HG02623 (cell line): ENCODE results near the gene CHMP4B.
"Not testable (repeated sequence)": the region's sequence is repeated elsewhere in the genome, so short reads cannot be mapped to it uniquely, and the experiment has no call there.

ENCODE experiments used
- ATAC-seq: cut with Tn5 transposase; IDR thresholded peaks from one replicate; pipeline ENCODE4 v1.9.1; 2021; ENCODE audit warnings: moderate library complexity; ENCODE audit not compliant: unreplicated experiment

Gene CHMP4B

DNA sequence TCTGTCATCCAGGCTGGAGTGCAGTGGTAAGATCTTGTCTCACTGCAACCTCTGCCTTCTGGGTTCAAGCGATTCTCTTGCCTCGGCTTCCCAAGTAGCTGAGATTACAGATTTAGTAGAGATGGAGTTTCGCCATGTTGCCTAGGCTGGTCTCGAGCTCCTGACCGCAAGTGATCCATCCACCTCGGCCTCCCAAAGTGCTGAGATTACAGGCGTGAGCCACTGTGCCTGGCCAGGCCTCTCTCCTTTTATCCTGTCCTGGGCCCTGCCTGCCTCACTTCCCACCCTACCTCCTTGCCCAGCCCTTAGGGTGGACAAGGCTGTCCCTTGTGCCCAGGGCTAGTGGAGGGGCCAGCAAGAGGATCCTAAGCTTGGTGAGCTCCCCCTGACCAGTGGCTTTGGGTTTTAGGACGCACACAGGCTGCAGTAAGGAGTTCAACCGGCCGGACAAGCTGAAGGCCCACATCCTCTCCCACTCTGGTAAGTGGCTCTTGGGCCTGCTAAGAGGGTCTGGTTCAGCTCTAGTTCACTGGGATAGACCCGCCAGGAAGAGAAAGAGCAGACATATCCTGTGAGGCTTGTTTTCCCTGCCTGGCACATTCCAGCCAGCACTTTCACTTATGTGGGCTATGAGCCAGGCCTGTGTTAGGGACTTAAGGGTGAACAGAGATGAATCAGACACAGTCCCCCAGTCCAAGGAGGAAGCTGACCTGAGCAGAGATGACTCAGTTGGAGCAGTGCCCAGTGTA, 21.9 kb upstream of the CHMP4B start:
- ATAC-seq = no peak

DNA sequence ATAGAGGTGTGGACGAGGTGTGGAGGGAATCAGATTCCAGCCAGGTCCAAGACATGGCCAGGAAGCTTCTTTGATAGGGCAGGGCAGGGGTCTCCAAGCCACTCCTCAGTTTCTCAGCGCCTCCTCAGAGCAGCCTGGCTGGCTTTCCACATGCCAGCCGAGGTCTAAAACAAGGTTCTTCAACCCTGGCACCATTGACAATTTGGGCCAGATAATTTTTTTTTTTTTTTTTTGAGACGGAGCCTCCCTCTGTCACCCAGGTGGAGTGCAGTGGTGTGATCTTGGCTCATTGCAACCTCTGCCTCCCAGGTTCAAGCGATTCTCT, 21.3 kb upstream of the CHMP4B start:
- ATAC-seq = no peak

DNA sequence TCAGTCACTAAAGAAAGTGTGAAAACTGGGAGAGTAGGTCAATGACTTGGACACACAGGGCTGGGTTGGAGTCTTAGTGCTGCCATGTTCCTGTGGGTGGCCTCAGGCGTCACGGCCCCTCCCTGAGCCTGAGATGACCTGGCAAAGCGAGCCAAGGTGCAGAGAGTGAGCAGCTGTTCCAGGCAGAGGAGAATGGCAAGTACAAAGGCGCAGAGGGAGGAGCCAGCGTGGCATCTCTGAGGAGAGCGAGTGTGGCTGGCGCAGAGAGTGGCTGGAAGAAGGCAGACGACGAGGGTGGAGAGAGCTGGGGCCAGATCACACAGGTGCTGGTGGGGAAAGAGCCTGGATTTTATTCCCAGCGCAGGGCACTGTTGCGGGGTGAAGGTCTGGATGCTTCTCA, 20.6 kb upstream of the CHMP4B start:
- no peak for ATAC-seq

DNA sequence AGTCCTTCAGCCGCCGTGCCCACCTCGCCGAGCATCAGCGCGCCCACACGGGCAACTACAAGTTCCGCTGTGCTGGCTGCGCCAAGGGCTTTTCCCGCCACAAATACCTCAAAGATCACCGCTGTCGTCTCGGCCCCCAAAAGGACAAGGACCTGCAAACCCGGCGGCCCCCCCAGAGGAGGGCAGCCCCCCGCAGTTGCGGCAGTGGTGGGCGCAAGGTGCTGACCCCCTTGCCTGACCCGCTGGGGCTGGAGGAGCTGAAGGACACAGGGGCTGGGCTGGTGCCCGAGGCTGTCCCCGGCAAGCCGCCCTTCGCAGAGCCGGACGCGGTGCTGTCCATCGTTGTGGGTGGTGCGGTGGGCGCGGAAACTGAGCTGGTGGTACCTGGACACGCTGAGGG, 20.1 kb upstream of the CHMP4B start:
- ATAC-seq = no peak

DNA sequence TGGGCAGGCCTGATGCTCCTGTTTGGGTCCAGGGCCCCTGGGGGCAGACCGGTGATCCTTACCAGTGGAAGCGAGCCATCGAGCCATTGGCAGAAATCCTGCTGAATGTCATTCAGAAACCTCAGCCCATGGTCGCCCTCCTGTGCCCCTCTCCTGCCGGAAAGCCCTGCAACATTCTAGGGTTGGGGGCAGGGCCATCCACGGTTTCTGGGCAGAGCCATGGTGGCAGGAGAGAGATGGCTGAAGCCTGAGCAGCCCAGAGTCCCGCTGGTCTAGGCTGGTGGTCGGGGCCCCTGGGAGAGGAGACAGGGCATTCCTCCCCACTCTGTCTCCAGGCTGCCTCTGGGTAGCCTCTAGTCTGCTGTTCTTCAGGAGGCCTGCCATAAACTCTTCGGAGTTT, 19.6 kb upstream of the CHMP4B start:
- ATAC-seq = no peak

DNA sequence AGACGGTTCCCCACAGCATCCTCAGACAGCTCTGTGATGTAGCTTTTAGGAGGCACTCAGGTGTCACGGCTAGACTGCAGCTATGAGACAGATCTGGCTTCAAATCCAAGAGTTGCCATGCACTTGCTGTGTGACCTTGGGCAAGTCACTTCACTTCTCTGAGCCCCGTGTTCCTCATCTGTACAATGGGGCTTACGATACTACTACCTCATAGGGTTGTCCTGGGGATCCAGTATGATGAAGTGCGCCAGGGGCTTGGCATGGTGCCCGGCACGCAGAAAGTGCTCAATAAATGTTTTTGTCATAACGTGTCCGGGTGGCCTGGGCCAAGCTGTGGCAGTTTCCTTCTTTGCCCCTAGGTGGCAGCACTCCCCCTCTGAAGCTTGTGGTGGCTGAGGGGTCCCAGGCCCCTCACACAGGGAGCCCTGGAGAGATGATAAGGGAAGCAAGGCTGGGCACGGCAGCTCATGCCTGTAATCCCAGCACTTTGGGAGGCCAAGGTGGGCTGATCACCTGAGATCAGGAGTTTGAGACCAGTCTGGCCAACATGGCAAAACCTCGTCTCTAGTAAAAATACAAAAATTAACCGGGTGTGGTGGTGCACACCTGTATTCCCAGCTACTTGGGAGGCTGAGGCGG, 19.1 kb upstream of the CHMP4B start:
- ATAC-seq = no peak

DNA sequence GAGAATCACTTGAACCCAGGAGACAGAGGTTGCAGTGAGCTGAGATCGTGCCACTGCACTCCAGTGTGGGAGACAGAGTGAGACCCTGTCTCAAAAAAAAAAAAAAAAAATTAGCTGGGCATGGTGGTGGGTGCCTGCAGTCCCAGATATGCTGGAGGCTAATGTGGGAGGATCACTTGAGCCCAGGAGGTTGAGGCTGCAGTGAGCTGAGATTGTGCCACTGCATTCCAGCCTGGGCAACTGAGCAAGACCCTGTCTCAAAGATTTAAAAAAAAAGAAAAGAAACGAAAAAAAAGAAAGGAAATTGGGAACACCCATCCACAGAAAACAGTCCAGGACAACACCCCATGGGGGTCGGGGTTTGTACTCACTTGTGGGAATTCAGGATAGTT, 18.6 kb upstream of the CHMP4B start:
- ATAC-seq = not testable (repeated sequence)

DNA sequence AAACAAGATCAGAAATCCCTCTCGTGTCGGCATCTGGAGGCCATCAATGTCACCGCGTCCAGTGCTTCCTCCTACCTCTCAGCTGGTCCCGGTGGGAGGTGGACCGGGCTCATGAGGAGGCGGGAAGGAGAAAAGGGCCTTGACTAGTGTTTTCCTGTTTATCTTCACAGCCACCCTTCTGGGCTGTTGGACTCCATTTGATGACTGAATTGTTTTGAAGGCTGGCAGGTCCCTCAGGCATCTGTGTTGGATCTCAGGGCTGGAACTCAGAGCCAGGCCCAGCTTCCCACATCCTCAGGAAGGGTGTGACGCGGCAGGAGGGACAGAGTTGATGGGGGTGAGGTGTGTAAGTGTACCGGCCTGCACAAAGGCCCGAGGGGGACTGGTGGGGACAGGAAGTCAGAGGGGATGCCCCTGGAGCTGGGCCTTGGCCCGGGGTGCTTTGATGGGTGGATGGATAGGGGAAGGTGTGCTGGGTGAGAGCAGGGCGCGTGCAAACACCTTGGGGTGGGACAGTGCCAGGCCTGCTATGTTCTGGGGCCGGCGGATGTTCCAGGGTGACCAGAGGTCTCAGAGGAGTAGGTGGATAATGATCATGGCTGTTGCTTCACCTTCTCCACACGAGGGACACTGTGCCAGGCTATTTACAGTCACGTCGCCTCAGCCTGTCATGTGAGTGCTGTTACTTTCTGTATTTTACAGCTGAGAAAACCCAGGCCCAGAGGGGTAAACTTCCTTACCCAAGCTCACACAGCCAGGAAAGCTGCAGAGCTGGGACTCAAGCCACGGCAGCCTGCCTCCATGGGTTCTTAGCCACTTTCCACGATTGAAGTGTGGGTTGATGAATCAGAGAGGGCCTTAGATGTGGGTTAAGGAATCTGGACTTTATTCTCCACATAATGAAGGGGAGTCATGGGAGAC, 17.9 kb upstream of the CHMP4B start:
- no peak for ATAC-seq

DNA sequence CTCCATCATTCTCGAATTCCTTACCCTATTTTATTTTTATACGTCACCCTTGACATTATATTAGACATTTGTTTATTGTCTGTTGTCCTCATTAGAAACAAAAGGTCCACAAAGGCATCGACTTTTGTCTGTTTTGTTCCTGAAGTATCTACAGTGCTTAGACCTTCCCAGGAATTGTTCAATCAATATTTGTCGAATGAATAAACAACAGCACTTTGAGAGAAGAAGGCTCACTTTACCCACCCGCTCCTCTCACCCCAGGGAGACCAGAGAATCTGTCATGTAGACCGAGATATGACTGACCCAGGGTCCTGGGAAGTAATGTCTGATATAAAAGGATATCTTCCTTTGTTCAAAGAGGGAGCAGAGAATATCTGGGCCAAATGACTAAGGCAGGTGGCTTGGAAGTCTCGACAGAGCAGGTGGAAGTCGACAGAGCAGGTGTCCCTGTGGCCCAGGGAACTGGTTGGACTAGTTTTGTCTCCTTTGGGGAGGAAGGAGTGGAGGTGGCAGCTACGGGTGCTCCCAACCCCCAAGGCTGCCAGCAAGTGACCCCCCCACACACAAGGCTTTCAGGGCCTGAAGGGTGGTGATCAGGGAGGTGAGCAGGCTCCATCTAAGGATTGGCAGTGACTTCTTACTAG, 14.8 kb upstream of the CHMP4B start:
- ATAC-seq = no peak

DNA sequence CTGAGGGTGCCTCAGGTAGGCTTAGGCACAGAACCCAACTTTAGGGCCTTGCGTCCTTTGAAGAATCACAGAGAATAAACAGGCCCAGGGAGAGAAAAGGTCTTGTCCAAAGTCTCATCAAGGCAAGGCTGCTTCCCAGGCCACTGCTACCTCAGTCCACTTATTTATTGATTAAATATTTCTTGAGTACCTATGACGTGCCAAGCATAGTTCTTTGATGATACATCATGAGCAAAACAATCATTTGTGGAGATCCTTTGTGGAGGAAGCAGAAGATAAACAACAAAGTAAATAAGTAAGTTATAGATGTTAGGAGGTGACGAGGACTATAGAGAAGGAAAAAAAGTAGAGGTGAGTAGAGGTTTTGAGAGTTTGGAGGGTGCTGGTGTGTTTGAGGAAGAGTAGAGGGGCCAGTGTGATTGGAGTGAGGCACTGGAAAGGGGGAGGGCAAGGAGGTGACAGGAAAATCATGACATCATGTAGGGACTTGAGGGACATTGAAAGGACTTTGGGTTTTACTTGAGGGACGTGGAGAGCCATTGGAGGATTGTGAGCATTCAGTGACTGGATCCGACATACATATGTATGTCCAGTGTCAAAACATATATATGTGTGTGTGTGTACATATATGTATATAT, 14.1 kb upstream of the CHMP4B start:
- ATAC-seq = no peak

DNA sequence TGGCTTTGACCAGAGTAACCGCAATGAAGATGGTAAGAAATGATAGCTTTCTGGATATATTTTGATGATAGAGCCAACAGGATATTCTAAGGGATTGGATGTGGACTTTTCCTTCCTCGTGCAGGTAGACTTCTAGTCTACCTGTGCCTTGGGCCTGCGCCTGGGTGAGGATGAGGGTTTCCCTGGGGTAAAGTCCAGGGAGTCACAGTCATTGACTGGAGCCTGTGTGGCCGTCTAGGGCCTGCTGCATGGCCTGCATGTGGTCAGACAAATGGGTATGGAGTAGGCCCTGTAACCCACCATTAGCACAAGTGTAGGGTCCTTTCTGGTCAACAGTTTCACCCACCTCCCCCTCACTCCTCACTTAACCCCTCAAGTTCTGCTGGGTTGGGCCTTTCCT, 12.7 kb upstream of the CHMP4B start:
- ATAC-seq = no peak

DNA sequence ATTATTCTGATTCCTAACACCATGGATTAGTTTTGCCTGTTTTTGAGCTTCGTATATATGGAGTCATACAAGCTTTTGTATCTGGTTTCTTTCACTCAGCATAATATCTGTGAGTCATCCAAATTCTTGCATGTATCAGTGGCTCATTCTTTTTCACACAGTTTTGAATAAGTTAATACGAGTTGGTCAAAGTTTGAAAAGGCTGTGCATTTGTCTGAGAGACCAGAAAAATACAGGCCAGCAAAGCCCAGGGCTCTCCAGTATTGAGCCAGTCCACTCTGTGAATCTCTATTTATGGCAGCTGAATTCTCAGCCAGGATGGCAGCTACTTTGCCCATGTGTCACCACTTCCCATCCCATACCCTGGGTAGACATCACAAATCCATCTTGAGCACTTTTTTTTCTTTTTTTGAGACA, 7.2 kb upstream of the CHMP4B start:
- no peak for ATAC-seq

DNA sequence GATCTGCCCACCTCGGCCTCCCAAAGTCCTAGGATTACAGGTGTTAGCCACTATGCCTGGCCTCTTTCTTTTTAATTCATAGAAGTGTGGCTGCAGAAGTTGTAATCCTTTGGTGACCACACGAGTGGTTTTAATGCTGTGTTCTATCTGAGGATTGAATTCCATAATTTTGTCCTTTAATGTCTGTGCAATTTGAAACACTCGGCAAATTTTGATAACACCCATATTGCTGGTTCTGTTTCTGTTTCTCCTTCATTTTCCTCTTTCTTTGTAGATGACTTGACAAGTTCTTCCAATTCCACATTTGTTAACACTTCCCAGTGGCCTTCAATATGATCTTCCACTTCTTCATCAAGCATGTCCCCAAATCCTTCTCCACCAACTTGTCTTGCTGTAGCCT, 2.8 kb upstream of the CHMP4B start:
- no peak for ATAC-seq

DNA sequence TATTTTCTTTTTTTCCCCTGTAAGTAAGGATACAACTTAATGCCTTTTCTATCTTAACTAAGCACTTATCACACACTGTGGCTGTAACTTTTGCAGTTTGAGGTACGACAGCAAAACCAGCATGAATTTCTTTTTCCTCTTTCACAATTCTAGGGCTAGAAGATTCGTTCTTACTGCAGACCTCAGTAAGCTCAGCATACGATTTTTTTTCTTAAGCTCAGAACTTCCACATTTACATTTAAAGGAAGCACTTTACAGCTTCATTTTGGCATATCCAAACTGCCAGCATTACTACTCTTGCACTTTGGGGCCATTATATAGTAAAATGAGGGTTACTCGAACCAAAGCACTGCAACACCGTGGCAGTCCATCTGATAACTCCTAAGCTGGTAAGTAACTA, 889 bp upstream of the CHMP4B start:
- no peak for ATAC-seq

DNA sequence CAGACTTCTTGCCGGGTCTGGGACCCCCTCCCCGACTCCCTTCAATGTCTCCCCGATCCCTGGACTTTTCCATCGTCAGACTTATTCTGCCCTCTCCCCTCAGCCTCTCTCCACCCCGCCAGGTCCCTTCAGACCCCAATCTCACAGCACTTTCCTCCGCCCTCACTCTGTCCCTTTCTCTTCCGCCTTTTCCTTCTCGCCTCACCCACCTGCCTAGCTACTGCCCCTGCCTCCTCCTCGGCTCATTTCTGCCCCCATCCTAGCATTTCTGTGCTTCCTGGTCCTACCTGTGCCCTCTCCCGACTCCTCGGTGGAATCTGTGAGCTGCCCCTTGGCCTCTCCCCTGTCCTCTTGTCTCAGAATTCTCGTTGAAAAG, 616 bp downstream of the CHMP4B start:
- no peak for ATAC-seq

DNA sequence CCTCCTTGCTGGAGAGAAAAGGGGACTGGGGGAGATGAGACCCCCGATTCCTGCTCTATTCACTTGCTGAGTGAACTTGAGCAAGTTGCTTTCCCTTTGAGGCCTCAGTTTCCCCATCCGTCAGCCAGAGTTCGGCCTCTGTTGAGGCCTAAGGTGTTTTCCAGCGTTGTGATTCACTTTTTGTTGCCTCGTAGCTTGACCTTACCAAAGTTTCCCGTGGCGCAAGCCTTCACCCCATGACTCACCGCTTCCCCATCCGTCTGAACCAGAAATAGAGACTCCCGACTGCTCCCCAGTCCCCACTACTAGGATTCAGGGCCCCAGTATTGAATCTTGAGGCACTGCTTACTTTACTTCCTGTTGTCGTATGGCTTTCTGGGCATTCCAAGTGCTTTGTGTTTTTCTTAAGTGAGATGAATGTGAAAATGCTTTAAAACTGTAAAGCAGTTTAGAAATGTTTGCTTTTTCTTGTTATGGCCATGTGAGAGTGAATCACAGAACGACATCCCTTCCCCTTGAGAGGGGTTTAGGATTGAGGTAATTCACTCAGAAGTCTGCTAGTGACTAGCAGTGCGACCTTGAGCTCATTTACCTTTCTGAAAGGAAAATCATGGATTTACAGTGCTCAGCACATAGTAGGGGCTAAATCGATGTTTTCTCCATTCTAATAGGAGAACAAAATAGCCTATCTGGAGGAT, 1.2 kb downstream of the CHMP4B start:
- no peak for ATAC-seq

DNA sequence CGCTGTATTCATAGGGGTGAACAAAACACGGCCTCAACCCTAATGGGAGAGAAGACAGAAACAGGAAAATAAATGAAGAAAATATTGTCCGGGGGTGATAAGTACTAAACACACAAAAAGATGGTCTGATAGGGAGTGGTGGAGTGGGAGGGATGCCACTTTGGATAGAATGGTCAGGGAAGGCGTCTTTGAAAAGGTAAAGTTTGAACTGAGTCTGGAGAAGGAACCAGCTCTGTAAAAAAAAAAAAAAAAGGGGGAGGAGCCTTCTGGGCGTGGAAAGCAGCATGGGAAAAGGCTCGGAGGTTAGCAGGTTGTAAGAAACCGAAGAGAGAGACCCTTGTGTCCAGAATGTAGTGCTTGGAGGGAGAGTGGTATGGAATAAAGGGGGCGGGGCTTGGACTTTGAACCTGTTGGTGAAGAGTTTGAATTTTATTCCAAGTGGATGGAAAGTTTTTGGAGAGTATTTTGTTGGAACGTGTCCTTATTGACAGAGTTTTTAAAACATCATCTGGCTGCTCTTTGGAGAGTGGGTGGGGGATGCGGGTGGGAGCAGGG, 1.8 kb downstream of the CHMP4B start:
- ATAC-seq = no peak

DNA sequence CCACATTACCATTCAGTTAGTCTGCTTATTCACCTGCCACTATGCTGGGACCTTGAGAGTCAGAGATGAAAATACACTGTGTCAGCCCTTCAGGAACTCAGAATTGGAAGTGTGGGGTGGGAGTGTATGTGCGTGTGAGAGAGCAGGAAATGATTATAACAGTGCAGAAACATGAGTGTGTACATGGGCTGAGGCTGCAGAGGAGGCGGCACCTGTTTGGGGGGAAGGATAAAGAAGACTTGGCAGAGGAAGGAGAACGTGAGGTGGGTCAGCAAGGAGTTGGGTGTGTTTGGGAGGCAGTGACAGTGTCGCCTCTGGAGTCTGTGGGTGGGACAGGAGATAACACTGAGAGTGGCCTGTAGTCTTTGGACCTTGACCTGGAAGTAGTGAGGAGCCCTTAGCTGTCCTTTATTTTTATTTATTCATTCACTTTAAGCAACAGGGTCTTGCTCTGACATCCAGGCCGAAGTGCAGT, 3.1 kb downstream of the CHMP4B start:
- ATAC-seq = no peak

DNA sequence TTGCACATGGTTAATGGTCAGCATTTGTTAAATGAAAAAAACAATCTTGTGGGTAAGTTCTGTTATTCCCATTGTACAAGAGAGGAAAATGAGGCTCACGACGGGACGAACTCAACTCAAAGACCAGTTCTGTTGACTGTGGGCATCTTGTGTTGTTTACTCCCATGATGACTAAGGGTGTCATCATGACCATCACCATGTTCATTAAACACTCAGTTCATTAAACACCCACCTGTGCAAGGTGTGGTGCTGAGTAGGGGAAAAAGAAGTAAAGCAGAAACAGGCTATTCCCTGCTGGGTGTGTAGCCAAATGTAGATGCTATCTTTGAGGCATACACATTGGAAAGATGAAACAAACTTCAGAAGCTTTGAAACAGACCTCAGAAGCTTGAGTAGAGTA, 4.5 kb downstream of the CHMP4B start:
- ATAC-seq = no peak

DNA sequence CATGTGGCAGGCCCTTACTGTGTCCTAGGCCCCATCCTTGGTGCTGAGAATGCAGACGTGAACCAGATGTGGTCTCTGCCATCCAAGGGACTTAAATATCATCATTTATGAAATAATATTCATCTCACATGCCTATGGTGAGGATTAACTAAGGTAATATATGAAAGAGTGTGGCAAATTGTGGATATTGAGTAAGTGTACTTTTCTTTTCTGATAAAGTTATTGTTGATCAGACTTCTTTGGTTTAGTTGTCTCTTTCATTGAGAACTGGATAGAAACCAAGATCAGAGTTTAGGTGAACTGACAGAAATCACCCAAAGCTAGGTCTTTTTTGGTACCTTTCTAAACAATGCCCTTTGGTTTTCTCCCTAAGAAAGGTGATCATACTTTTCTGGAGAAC, 5.0 kb downstream of the CHMP4B start:
- no peak for ATAC-seq
